Head of caudate nucleus (tissue), 42 donors: ENCODE data around the gene SIPA1L3.
"Not testable (repeated sequence)": the region's sequence is repeated elsewhere in the genome, so short reads cannot be mapped to it uniquely, and the experiment has no call there.

Experiments
- DNase-seq, 42 donors: peaks; one replicate each; pipeline versions ENCODE4 v3.0.0 to v3.0.0-alpha.2; 2020 to 2021; ENCODE audit warnings: mixed read lengths in 7 of 42
- intact Hi-C: fragments of 100-400 bp; cut with DNase I; formaldehyde crosslinking; loops from one replicate; pipeline ENCODE4 v1.15.0; 2022

Gene SIPA1L3, protein sequence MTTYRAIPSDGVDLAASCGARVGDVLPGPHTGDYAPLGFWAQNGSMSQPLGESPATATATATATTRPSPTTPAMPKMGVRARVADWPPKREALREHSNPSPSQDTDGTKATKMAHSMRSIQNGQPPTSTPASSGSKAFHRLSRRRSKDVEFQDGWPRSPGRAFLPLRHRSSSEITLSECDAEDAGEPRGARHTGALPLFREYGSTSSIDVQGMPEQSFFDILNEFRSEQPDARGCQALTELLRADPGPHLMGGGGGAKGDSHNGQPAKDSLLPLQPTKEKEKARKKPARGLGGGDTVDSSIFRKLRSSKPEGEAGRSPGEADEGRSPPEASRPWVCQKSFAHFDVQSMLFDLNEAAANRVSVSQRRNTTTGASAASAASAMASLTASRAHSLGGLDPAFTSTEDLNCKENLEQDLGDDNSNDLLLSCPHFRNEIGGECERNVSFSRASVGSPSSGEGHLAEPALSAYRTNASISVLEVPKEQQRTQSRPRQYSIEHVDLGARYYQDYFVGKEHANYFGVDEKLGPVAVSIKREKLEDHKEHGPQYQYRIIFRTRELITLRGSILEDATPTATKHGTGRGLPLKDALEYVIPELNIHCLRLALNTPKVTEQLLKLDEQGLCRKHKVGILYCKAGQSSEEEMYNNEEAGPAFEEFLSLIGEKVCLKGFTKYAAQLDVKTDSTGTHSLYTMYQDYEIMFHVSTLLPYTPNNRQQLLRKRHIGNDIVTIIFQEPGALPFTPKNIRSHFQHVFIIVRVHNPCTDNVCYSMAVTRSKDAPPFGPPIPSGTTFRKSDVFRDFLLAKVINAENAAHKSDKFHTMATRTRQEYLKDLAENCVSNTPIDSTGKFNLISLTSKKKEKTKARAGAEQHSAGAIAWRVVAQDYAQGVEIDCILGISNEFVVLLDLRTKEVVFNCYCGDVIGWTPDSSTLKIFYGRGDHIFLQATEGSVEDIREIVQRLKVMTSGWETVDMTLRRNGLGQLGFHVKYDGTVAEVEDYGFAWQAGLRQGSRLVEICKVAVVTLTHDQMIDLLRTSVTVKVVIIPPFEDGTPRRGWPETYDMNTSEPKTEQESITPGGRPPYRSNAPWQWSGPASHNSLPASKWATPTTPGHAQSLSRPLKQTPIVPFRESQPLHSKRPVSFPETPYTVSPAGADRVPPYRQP (N-terminal part only)

GRCh38 chr19:37906869-37907734, at the start of gene SIPA1L3:
Gene SIPA1L3, plus strand, starts transcription at chr19:37907208. Its CDS starts 174,358 bp downstream, at chr19:38081566.
- DNase-seq, result peak; percentile 93 to 99 (median 97)
- intact Hi-C loops, result loop anchor here (5.0 to 10.0 kb wide), 2 partner anchors 188 to 325 kb away; no protein-coding TSS in a partner anchor

GRCh38 chr19:37864501-37864900, 42.5 kb upstream of the SIPA1L3 start:
- DNase-seq, result no peak
- intact Hi-C loops, result no loop called here

GRCh38 chr19:37865930-37866329, 41.1 kb upstream of the SIPA1L3 start:
- intact Hi-C loops, DNase-seq: not testable (repeated sequence)

DNA sequence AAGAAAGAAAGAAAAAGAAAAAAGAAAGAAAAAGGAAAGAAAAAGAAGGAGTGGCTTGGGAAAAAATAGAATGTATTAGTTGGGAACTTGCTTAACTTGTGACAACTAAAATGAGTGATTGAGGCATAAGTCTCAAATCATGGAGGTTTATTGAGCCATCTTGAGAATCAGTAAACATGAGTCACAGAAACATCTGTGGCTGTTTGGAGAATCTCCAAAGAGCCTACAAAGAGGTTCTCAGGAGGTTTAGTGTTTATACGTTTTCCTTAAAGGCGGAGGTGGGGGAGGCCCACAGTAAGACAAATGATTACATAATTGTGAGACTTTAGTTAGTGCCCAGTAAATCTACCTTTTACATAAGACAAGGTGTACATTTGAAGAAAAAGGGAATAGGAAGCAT, 39.2 kb upstream of the SIPA1L3 start:
- DNase-seq, result no peak
- intact Hi-C loops, result no loop called here

GRCh38 chr19:37869766-37870340, 37.2 kb upstream of the SIPA1L3 start:
- no peak for DNase-seq
- intact Hi-C loops, result no loop called here

DNA sequence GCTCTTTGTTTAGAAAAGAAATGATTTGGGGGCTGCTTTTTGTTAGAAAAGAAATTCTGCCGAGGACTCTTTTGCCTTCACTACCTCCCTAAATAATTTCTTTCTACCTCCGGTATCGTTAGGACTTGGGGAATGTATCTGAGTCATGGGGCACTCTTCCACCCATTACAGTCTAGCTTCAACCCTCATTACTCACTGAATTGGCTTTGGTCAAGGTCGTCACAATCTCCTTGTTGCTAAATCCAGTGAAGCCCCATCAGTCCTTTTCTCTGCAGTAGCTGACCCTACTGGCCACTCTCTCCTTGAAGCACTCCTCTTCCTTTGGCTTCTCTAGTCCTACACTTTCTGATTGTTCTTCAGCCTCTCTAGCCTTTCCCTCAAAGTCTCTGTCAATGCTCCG, 34.6 kb upstream of the SIPA1L3 start:
- DNase-seq, result no peak
- intact Hi-C loops, result no loop called here

GRCh38 chr19:37874784-37875183, 32.2 kb upstream of the SIPA1L3 start:
- DNase-seq, result no peak
- intact Hi-C loops, result no loop called here

DNA sequence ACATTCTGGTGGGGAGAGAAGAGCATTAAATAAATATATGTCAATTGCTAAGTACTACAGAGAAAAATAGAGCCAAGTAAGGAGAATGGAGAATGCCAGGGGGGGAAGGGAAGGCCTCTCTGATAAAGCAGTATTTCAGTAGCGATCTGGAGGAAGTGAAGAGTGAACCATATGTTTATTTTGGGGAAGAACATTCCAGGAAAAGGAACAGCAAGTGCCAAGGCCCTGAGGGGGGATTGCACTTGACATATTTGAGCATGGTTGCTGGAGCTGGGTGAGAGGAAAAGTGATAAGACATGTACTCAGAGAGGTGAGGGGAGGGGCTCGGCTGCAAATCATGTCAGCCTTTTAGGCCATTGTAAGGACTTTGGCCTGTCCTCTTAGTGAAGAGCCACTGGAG, 31.0 kb upstream of the SIPA1L3 start:
- intact Hi-C loops, result no loop called here
- DNase-seq, result no peak

DNA sequence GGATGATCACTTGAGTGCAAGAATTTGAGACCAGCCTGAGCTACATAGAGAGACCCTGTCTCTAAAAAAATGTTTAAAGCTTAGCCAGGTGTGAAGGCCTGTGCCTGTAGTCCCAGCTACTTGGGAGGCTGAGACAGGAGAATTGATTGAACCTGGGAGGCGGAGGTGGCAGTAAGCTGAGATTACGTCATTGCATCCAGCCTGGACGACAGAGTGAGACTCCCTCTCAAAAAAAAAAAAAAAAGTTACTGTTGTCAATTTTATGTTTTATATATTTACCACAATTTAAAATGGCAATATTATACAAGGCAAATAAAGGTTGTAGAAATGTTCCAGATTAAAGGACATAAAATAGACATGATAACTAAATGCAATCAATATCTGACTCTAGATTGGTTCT, 29.9 kb upstream of the SIPA1L3 start:
- intact Hi-C loops, result no loop called here
- DNase-seq, result no peak

DNA sequence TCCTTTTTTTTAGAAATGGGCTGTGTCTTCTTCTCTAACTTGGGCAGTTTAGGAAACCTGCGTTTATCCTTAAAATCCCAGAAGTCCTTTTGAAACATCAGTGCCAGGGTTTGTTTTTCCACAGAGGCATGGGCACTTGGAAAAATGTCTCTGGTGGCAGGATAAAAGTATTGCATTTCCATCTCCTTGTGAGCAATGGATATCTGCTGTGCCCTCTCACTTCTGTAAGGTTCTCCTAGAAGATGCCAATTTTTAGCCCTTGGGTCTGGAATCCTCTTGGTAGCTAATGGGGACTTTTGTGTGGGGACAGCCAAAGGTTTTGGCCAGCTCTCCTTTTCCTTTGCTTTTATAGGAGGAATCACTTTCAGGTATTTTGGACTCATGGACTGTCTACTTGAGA, 21.6 kb upstream of the SIPA1L3 start:
- intact Hi-C loops, result no loop called here
- DNase-seq, result no peak

GRCh38 chr19:37886571-37886970, 20.4 kb upstream of the SIPA1L3 start:
- intact Hi-C loops, result no loop called here
- DNase-seq, result no peak

GRCh38 chr19:37893845-37894575, 13.0 kb upstream of the SIPA1L3 start:
- intact Hi-C loops, result no loop called here

GRCh38 chr19:37896180-37896579, 10.8 kb upstream of the SIPA1L3 start:
- intact Hi-C loops, result no loop called here
- DNase-seq, result no peak

More at GRCh38 chr19:37893845-37894575, 13.0 kb upstream of the SIPA1L3 start:
- no peak for DNase-seq

DNA sequence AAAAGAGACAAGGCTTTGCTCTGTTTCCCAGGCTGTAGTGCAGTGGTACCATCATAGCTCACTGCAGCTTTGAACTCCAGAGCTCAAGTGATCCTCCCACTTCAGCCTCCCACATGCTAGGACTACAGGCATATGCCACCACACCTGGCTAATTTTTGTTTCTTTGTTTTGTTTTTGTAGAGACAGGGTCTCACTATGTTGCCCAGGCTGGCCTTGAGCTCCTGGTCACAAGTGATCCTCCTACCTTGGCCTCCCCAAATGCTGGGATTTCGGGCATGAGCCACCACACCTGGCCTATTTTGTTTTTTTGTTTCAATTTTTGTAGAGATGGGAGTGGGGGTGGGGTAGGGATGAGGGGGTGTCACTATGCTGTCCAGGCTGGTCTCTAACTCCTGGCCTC, 7.6 kb upstream of the SIPA1L3 start:
- DNase-seq, result no peak
- intact Hi-C loops, result no loop called here

- DNase-seq, result no peak
- intact Hi-C loops, result loop anchor here (10.0 kb wide), 1 partner anchor 195 kb away; no protein-coding TSS in a partner anchor
These were observed 7.0 kb upstream of the SIPA1L3 start for GRCh38 chr19:37899966-37900365.

DNA sequence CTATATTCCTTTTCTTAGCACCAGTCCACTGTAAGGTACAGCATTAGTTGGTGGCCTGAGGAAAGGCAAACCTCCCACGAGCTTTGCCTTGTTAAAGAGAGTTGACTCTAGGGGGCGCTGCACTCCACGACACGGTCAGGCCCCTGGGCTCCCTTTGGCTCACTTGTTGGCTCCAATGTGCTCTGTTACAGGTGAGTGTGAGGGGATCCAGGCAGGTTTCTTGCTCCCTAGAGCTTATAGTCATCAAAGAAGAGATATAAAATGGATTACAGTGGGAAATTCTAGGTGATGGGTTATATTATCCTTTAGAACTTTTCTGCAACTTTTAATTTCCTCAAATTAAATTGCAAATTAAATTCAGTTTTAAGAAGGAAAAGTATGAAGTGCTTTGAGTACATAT, 4.3 kb upstream of the SIPA1L3 start:
- intact Hi-C loops, result loop anchor here (10.0 kb wide), 1 partner anchor 192 kb away; no protein-coding TSS in a partner anchor
- DNase-seq, result peak; percentile 63 to 94 (median 85)

DNA sequence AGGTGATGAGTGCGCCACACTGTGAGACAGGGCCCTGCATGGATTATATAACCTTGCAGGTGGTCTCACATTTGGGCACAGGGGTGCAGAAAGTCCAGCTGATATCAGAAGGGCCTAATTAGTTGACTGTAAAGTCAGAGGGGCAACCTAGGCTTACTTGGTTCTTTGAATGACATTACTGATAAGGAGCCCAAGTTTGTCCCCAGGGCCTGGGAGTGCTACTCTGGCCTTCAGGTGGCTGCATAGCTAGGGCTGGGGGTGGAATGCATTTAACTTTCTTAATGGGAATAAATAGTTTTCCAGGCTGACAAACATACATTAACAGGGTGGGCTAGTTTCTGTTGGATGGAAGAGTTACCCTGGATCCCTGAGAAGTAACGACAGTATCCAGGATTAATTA, 3.9 kb upstream of the SIPA1L3 start:
- DNase-seq, result no peak
- intact Hi-C loops, result loop anchor here (10.0 kb wide), 1 partner anchor 192 kb away; no protein-coding TSS in a partner anchor
